Heart right ventricle (tissue), 16 donors: ENCODE results near the gene RASL10B. TPM values are rescaled to one million over a fixed set of nuclear protein-coding genes. Genes with fewer than 3 reads are reported as not detected.

Experiments
- ATAC-seq, 8 donors: fragments of 200-7000 bp; cut with Tn5 transposase; one replicate each; pipeline ENCODE4 v1.9.1; 2020; ENCODE audit warnings: mild to moderate bottlenecking in 8 of 8, moderate library complexity in 8 of 8, moderate number of reproducible peaks in 1 of 8
- DNase-seq, 2 donors: peaks; one replicate each; pipeline ENCODE4 v3.0.0-alpha.2; 2020
- H3K27ac ChIP-seq, 10 donors: fragments of 200-600 bp; sonication (generic) in 2 of 10; one replicate each; pipeline versions ENCODE4 v1.5.0 to v1.8.0; 2020 to 2022; ENCODE audit warnings: mild to moderate bottlenecking in 3 of 10
- H3K27me3 ChIP-seq, 7 donors: fragments of 200-600 bp; one replicate each; pipeline ENCODE4 v1.8.0; 2021 to 2022; ENCODE audit warnings: mild to moderate bottlenecking in 2 of 7
- H3K36me3 ChIP-seq, 9 donors: fragments of 200-600 bp; sonication (generic) in 1 of 9; one replicate each; pipeline versions ENCODE4 v1.5.0 to v1.8.0; 2020 to 2022; ENCODE audit warnings: mild to moderate bottlenecking in 2 of 9
- H3K4me1 ChIP-seq, 9 donors: fragments of 200-600 bp; sonication (generic) in 1 of 9; one replicate each; pipeline versions ENCODE4 v1.5.0 to v1.8.0; 2020 to 2022; ENCODE audit warnings: mild to moderate bottlenecking in 4 of 9
- H3K4me3 ChIP-seq, 10 donors: fragments of 200-600 bp; sonication (generic) in 2 of 10; one replicate each; pipeline versions ENCODE4 v1.5.0 to v1.8.0; 2020 to 2022; ENCODE audit warnings: mild to moderate bottlenecking in 7 of 10, moderate library complexity in 2 of 10
- H3K9me3 ChIP-seq, 11 donors: fragments of 200-600 bp in 10 of 11; sonication (generic) in 2 of 11; one replicate each; pipeline versions ENCODE4 v1.5.0 to v1.8.0; 2013 to 2022; ENCODE audit warnings: mild to moderate bottlenecking in 2 of 11, control low read depth in 1 of 11, moderate library complexity in 1 of 11
- CTCF ChIP-seq, 9 donors: fragments of 200-600 bp; sonication (generic) in 2 of 9; IDR thresholded peaks; one replicate each; pipeline versions ENCODE4 v1.5.0 to v1.8.0; 2021 to 2022; ENCODE audit warnings: antibody characterized with exemption in 9 of 9, mild to moderate bottlenecking in 5 of 9, moderate library complexity in 1 of 9
- WGBS, 2 donors: extraction: QIAGEN DNeasy Blood & Tissue Kit; methylation state at CpG; one replicate each; pipeline ENCODE4 v1.1.7; 2013; ENCODE audit warnings: inconsistent platforms in 1 of 2; 5-methylcytosine and 5-hydroxymethylcytosine counted together
- intact Hi-C, 10 donors: fragments of 100-400 bp; cut with DNase I; formaldehyde crosslinking; loops; one replicate each; pipeline versions ENCODE4 v1.11.1 to v1.14.2; 2022
- polyA plus RNA-seq, 2 donors: library from polyadenylated mRNA; stranded (reverse); fragments of 200-250 nt; gene quantifications; one replicate each; pipeline ENCODE4 v1.2.3, GENCODE V29; 2013
- total RNA-seq, 10 donors: library from RNA; stranded (reverse); fragmentation: NEBNext Ultra II Directional in 3 of 10; extraction: Animal tissue kit (Norgen Biotek cat#: 25700) in 3 of 10; gene quantifications; one replicate each; pipeline versions ENCODE4 v1.2.1 to v1.2.4, GENCODE V29; 2021 to 2023
- donor health status: Arrhythmogenic right ventricular cardiomyopathy.
- donor health status: ischemic (EF 13 %, LVEDD 7.1; RV severe dilation, severe dysfunction).
- donor health status: healthy with polysubstance abuse.
- donor health status: DM: no; HTN: yes; CAD: no.
- donor health status: DM: no; HTN: no; CAD: no.
- donor health status: ischemic (EF 25% LVEDD 6.9; RV normal size, moderate dysfunction).
- donor health status: ischemic (EF 25% LVEDD 5.7; RV mildly dilated, moderate dysfunction).
- donor health status: healthy.
- donor health status: DM: yes; HTN: yes; CAD: no.
- donor health status: Ischemic cardiomyopathy.
- donor health status: ischemic (EF 35%, LVEDD 5.7; RV mildly dilated, moderate dysfunction).
- donor health status: nonischemic (EF 11% LVEDD 7.7; RV severe dilation, severe dysfunction).
- donor health status: DM: yes; HTN: yes; CAD: no.
- donor health status: PGD.
- donor health status: ischemic (EF 29% LVEDD 5.4; RV normal size, mild dysfunction).
- donor health status: nonischemic (EF 23%, LVEDD 6.1; RV moderate dilation, normal function).

Gene RASL10B
- total and polyA plus RNA-seq, 12 donors: 3.9 to 26.2 (median 10.9) TPM

GRCh38 chr17:35740997-35741931, 9.8 kb downstream of the RASL10B start:
- 16 to 17% methylated on average over 73 of the region's 73 CpGs for WGBS, 2 donors
- intact Hi-C loops: loop anchor here in 5 of 10 donors (10.0 kb wide), 4 partner anchors 426 to 576 kb away; no protein-coding TSS in a partner anchor
- TF ChIP-seq CTCF (IDR thresholded peaks at IDR 0.05): peak in 2 of 9 donors; percentile 4
- no peak overlapping the region for H3K27ac ChIP-seq
- H3K27me3 ChIP-seq: peaks cover 0 to 47% (median 35%) of the 10 kb centered on the region in 7 donors
- peak overlapping the region in 7 of 10 donors; percentile 13 to 41 (median 22) for H3K4me3 ChIP-seq
- peak; percentile 31 to 62 (median 44) for ATAC-seq
- no peaks in the 10 kb centered on the region for H3K36me3 ChIP-seq
- no peaks in the 10 kb centered on the region for H3K9me3 ChIP-seq
- DNase-seq: no peak
- H3K4me1 ChIP-seq: peaks cover 0 to 12% (median 8%) of the 10 kb centered on the region in 9 donors

GRCh38 chr17:35742496-35742895, 11.1 kb downstream of the RASL10B start:
- no peak for TF ChIP-seq CTCF (IDR thresholded peaks at IDR 0.05)
- Histone ChIP-seq H3K4me1 (peaks cover 0 to 15% (median 8%) of the 10 kb centered on the region in 9 donors), H3K27ac (no peak overlapping the region), H3K4me3 (no peak overlapping the region), H3K27me3 (peaks cover 0 to 48% (median 35%) of the 10 kb centered on the region in 7 donors), H3K36me3 (no peaks in the 10 kb centered on the region), H3K9me3 (no peaks in the 10 kb centered on the region)
- WGBS, 2 donors: 78 to 79% methylated on average over 7 of the region's 7 CpGs
- intact Hi-C loops: loop anchor here in 5 of 10 donors (10.0 kb wide), 4 partner anchors 428 to 578 kb away; no protein-coding TSS in a partner anchor
- ATAC-seq (no peak), DNase-seq (no peak)

- DNase-seq (no peak), ATAC-seq (no peak)
- TF ChIP-seq CTCF (IDR thresholded peaks at IDR 0.05): no peak
- intact Hi-C loops: loop anchor here in 5 of 10 donors (10.0 kb wide), 4 partner anchors 428 to 578 kb away; no protein-coding TSS in a partner anchor
- Histone ChIP-seq H3K4me1 (peaks cover 0 to 18% (median 8%) of the 10 kb centered on the region in 9 donors), H3K36me3 (no peaks in the 10 kb centered on the region), H3K9me3 (no peaks in the 10 kb centered on the region), H3K27me3 (peaks cover 0 to 53% (median 40%) of the 10 kb centered on the region in 7 donors), H3K27ac (no peak overlapping the region), H3K4me3 (no peak overlapping the region)
- 67 to 70% methylated on average over 7 of the region's 7 CpGs for whole genome bisulfite sequencing, 2 donors
Observed at GRCh38 chr17:35742896-35743477, 11.5 kb downstream of the RASL10B start.

GRCh38 chr17:35743626-35744328, 12.3 kb downstream of the RASL10B start:
- Histone ChIP-seq H3K36me3 (no peaks in the 10 kb centered on the region), H3K4me3 (no peak overlapping the region), H3K27me3 (peaks cover 0 to 61% (median 48%) of the 10 kb centered on the region in 7 donors), H3K4me1 (peaks cover 0 to 25% (median 8%) of the 10 kb centered on the region in 9 donors), H3K27ac (no peak overlapping the region), H3K9me3 (no peaks in the 10 kb centered on the region)
- ATAC-seq (no peak), DNase-seq (no peak)
- 41 to 43% methylated on average over 7 of the region's 7 CpGs for WGBS, 2 donors
- TF ChIP-seq CTCF (IDR thresholded peaks at IDR 0.05): no peak
- intact Hi-C loops: loop anchor here in 5 of 10 donors (10.0 kb wide), 4 partner anchors 429 to 579 kb away; no protein-coding TSS in a partner anchor
